GM12864 (cell line): ENCODE measurements around the gene FUT4.
A peak's percentile ranks its signal among the peaks of the same experiment; 100 is the strongest.

ENCODE experiments used
- DNase-seq: peaks from one replicate; pipeline ENCODE4 v3.0.0-alpha.2; 2011; ENCODE audit warnings: low read depth
- H3K4me3 ChIP-seq: 2 replicates; pipeline ENCODE4 v1.5.1; 2011; ENCODE audit warnings: mild to moderate bottlenecking, low read depth, low read length, control low read depth
- CTCF ChIP-seq: IDR thresholded peaks from 2 replicates; pipeline ENCODE4 v1.5.1; 2011; ENCODE audit warnings: low read depth, mild to moderate bottlenecking, moderate library complexity, low read length, control low read depth, inconsistent platforms; ENCODE audit errors: missing control alignments

The FUT4 gene

GRCh38 chr11:94521684-94522083, 22.0 kb upstream of the FUT4 start:
- no peak for DNase-seq
- H3K4me3 ChIP-seq: no peak overlapping the region
- TF ChIP-seq CTCF: peak; percentile 52

GRCh38 chr11:94524341-94524740, 19.4 kb upstream of the FUT4 start:
- TF ChIP-seq CTCF: no peak
- DNase-seq: no peak
- H3K4me3 ChIP-seq: no peak overlapping the region

GRCh38 chr11:94525546-94526324, 18.0 kb upstream of the FUT4 start:
- TF ChIP-seq CTCF: no peak
- DNase-seq: no peak
- H3K4me3 ChIP-seq: no peak overlapping the region

- no peak for DNase-seq
Observed at GRCh38 chr11:94526645-94527438, 16.9 kb upstream of the FUT4 start.

GRCh38 chr11:94528551-94528950, 15.2 kb upstream of the FUT4 start:
- DNase-seq: no peak
- H3K4me3 ChIP-seq: no peak overlapping the region
- TF ChIP-seq CTCF: no peak

More at GRCh38 chr11:94526645-94527438, 16.9 kb upstream of the FUT4 start:
- H3K4me3 ChIP-seq: no peak overlapping the region
- no peak for TF ChIP-seq CTCF

GRCh38 chr11:94532211-94532610, 11.5 kb upstream of the FUT4 start:
- no peak for DNase-seq
- TF ChIP-seq CTCF: no peak
- H3K4me3 ChIP-seq: no peak overlapping the region
